PC-3 (cell line): ENCODE results near the gene LTA. TPM values are rescaled to one million over a fixed set of nuclear protein-coding genes. Genes with fewer than 3 reads are reported as not detected.

Experiments
- ATAC-seq: fragments of 200-7000 bp; cut with Tn5 transposase; 2 replicates; pipeline ENCODE4 v1.9.1; 2020; ENCODE audit warnings: mild to moderate bottlenecking, moderate library complexity
- BruUV-seq: library from RNA; stranded (reverse); fragments of 400-500 nt; replicated peaks from 2 replicates; lab custom pipeline; 2021; lab: Mats Ljungman, UMichigan
- CTCF ChIA-PET: fragments of 300-600 bp; sonication (Branson Sonifier 250); formaldehyde crosslinking; loops from one replicate; lab custom pipeline; 2022; ENCODE audit warnings: antibody characterized with exemption; lab: Charles Lee
- POLR2A ChIA-PET: fragments of 300-600 bp; sonication (Branson Sonifier 250); formaldehyde crosslinking; loops from one replicate; lab custom pipeline; 2022; ENCODE audit warnings: antibody characterized with exemption; ENCODE audit not compliant: unreplicated experiment; lab: Charles Lee
- DNase-seq: peaks from one replicate; pipeline ENCODE4 v3.0.0-alpha.2; 2015
- H2AFZ ChIP-seq: fragments of 300-600 bp; sonication (generic); 2 replicates; pipeline ENCODE4 v1.6.0; 2016; ENCODE audit warnings: antibody characterized with exemption, low read length
- H3F3A ChIP-seq: fragments of 300-600 bp; sonication (generic); one replicate; pipeline ENCODE4 v1.6.0; 2017; ENCODE audit warnings: antibody characterized with exemption, low read length, control low read depth, mild to moderate bottlenecking; ENCODE audit not compliant: unreplicated experiment
- H3K27ac ChIP-seq: fragments of 300-600 bp; sonication (generic); 2 replicates; pipeline ENCODE4 v1.5.1; 2016; ENCODE audit warnings: mild to moderate bottlenecking, low read length
- H3K27me3 ChIP-seq: fragments of 300-600 bp; sonication (generic); 2 replicates; pipeline ENCODE4 v1.6.1; 2016; ENCODE audit warnings: low read length, mixed read lengths
- H3K36me3 ChIP-seq: fragments of 300-600 bp; sonication (generic); 2 replicates; pipeline ENCODE4 v1.6.1; 2016; ENCODE audit warnings: low read depth, mixed run types, low read length, mixed read lengths
- H3K4me1 ChIP-seq: fragments of 300-600 bp; sonication (generic); 2 replicates; pipeline ENCODE4 v1.5.1; 2016; ENCODE audit warnings: low read length; ENCODE audit not compliant: insufficient read depth
- H3K4me2 ChIP-seq: fragments of 300-600 bp; sonication (generic); 2 replicates; pipeline ENCODE4 v1.6.0; 2016; ENCODE audit warnings: low read length
- H3K4me3 ChIP-seq: fragments of 300-600 bp; sonication (generic); 2 replicates; pipeline ENCODE4 v1.5.1; 2016; ENCODE audit warnings: mild to moderate bottlenecking, low read length, mixed read lengths
- H3K79me2 ChIP-seq: fragments of 300-600 bp; sonication (generic); 2 replicates; pipeline ENCODE4 v1.6.1; 2017; ENCODE audit warnings: low read length, mixed read lengths
- H3K9ac ChIP-seq: fragments of 300-600 bp; sonication (generic); 2 replicates; pipeline ENCODE4 v1.6.0; 2016; ENCODE audit warnings: mild to moderate bottlenecking, low read length
- H3K9me2 ChIP-seq: fragments of 300-600 bp; sonication (generic); replicated peaks from 2 replicates; pipeline ENCODE4 v1.6.1; 2016; ENCODE audit warnings: mixed run types, low read length, mixed read lengths
- H3K9me3 ChIP-seq: fragments of 300-600 bp; sonication (generic); 2 replicates; pipeline ENCODE4 v1.6.1; 2016; ENCODE audit warnings: low read length, mixed read lengths
- H4K20me1 ChIP-seq: fragments of 300-600 bp; sonication (generic); 2 replicates; pipeline ENCODE4 v1.6.1; 2016; ENCODE audit warnings: low read length, mixed read lengths
- CTCF ChIP-seq: fragments of 300-600 bp; sonication (generic); conservative IDR thresholded peaks from 2 replicates; pipeline ENCODE4 v1.5.1; 2017; ENCODE audit warnings: antibody characterized with exemption, low read depth, mild to moderate bottlenecking, low read length
- EZH2 ChIP-seq: fragments of 300-600 bp; sonication (generic); IDR thresholded peaks from one replicate; pipeline ENCODE4 v1.6.1; 2017; ENCODE audit warnings: antibody characterized with exemption, mild to moderate bottlenecking, low read length; ENCODE audit not compliant: unreplicated experiment
- EZH2phosphoT487 ChIP-seq: fragments of 300-600 bp; sonication (generic); IDR thresholded peaks from 2 replicates; pipeline ENCODE4 v1.6.1; 2018; ENCODE audit warnings: mild to moderate bottlenecking, antibody characterized with exemption, low read length, borderline replicate concordance
- intact Hi-C: fragments of 100-400 bp; cut with micrococcal nuclease; formaldehyde crosslinking; loops from 2 replicates; pipeline ENCODE4 v1.9.0; 2023
- total RNA-seq: library from RNA; depleted of rRNA; stranded (reverse); fragments of >200 nt; gene quantifications from 2 replicates; pipeline ENCODE4 v1.2.3, GENCODE V29; 2014

Gene LTA
- total RNA-seq, 1 experiment from 2014 or later, result not detected

GRCh38 chr6:31567531-31568370 lies 4.3 kb upstream of the LTA start:
- no TSS peak for BruUV-seq
- Histone ChIP-seq H4K20me1 (no peaks in the 10 kb centered on the region), H3K4me2 (no peak overlapping the region), H3K4me3 (no peak overlapping the region), H3K36me3 (no peaks in the 10 kb centered on the region), H3K27ac (no peak overlapping the region), H3K9ac (no peak overlapping the region), H3F3A (no peaks in the 10 kb centered on the region), H2AFZ (no peak overlapping the region), H3K9me3 (no peaks in the 10 kb centered on the region), H3K27me3 (no peaks in the 10 kb centered on the region), H3K4me1 (peaks cover 6% of the 10 kb centered on the region), H3K9me2 (no peaks in the 10 kb centered on the region), H3K79me2 (no peaks in the 10 kb centered on the region)
- ATAC-seq, result no peak
- intact Hi-C loops, result no loop called here
- TF ChIP-seq CTCF (no peak), EZH2phosphoT487 (no peak), EZH2 (no peak)
- no peak for DNase-seq
- ChIA-PET CTCF (no interaction called here), POLR2A (no interaction called here)

GRCh38 chr6:31568537-31568961 lies 3.5 kb upstream of the LTA start:
- no peaks in the 10 kb centered on the region for H3K79me2 ChIP-seq
- H3K4me1 ChIP-seq, result no peaks in the 10 kb centered on the region
- POLR2A ChIA-PET, result no interaction called here
- H3K4me3 ChIP-seq, result no peak overlapping the region
- H3F3A ChIP-seq, result no peaks in the 10 kb centered on the region
- no peak overlapping the region for H3K27ac ChIP-seq
- no TSS peak for BruUV-seq
- H3K27me3 ChIP-seq, result no peaks in the 10 kb centered on the region
- no peak overlapping the region for H3K9ac ChIP-seq
- ATAC-seq (no peak), DNase-seq (no peak)
- H3K4me2 ChIP-seq, result no peak overlapping the region
- TF ChIP-seq CTCF (no peak), EZH2phosphoT487 (no peak), EZH2 (no peak)
- H3K9me2 ChIP-seq, result no peaks in the 10 kb centered on the region
- intact Hi-C loops, result no loop called here
- H2AFZ ChIP-seq, result no peak overlapping the region
- no peaks in the 10 kb centered on the region for H3K9me3 ChIP-seq
- H3K36me3 ChIP-seq, result no peaks in the 10 kb centered on the region
- CTCF ChIA-PET, result no interaction called here
- H4K20me1 ChIP-seq, result no peaks in the 10 kb centered on the region
